Tibial artery (tissue), 4 donors: ENCODE measurements around the gene TPD52L1.

Source experiments
- DNase-seq, 2 donors: peaks; one replicate each; pipeline ENCODE4 v3.0.0-alpha.2; 2019
- H3K27ac ChIP-seq, 2 donors: fragments of 200-600 bp; sonication (generic) in 1 of 2; 1 replicate in 1 of 2; 2 replicates in 1 of 2; pipeline ENCODE4 v1.5.1; 2018 to 2019; ENCODE audit warnings: mild to moderate bottlenecking in 1 of 2
- H3K27me3 ChIP-seq, 2 donors: fragments of 200-600 bp; sonication (generic) in 1 of 2; one replicate each; pipeline versions ENCODE4 v1.5.1 to v1.6.0; 2016 to 2019
- H3K36me3 ChIP-seq, 3 donors: fragments of 200-600 bp; sonication (generic) in 2 of 3; one replicate each; pipeline ENCODE4 v1.5.1; 2016 to 2019; ENCODE audit warnings: mild to moderate bottlenecking in 2 of 3
- H3K4me1 ChIP-seq, 4 donors: fragments of 200-600 bp; sonication (generic) in 2 of 4; 1 replicate in 3 of 4; 2 replicates in 1 of 4; pipeline ENCODE4 v1.5.1; 2016 to 2019
- H3K4me3 ChIP-seq, 2 donors: fragments of 200-600 bp; sonication (generic) in 1 of 2; 1 replicate in 1 of 2; 2 replicates in 1 of 2; pipeline ENCODE4 v1.5.1; 2018 to 2019; ENCODE audit warnings: mild to moderate bottlenecking in 2 of 2
- H3K9me3 ChIP-seq, 3 donors: fragments of 200-600 bp; sonication (generic) in 1 of 3; one replicate each; pipeline ENCODE4 v1.5.1; 2016 to 2019
- CTCF ChIP-seq, 2 experiments: fragments of 200-600 bp in 1 of 2; fragments of 450-650 bp in 1 of 2; IDR thresholded peaks; one replicate each; pipeline ENCODE4 v1.5.1; 2017 to 2019; ENCODE audit warnings: antibody characterized with exemption in 2 of 2, mild to moderate bottlenecking in 1 of 2, moderate library complexity in 1 of 2
- intact Hi-C: fragments of 100-400 bp; cut with DNase I; formaldehyde crosslinking; loops from one replicate; pipeline ENCODE4 v1.15.0; 2023; ENCODE audit warnings: low total_unique reads

TPD52L1 gene

GRCh38 chr6:125269328-125269985, 115.9 kb downstream of the TPD52L1 start:
- Histone ChIP-seq H3K27me3 (no peaks in the 10 kb centered on the region), H3K27ac (no peak overlapping the region), H3K4me3 (no peak overlapping the region), H3K4me1 (no peaks in the 10 kb centered on the region), H3K9me3 (no peaks in the 10 kb centered on the region), H3K36me3 (peaks cover 10 to 33% (median 17%) of the 10 kb centered on the region in 3 donors)
- no peak for TF ChIP-seq CTCF (IDR thresholded peaks at IDR 0.05)
- intact Hi-C loops = no loop called here
- no peak for DNase-seq

- TF ChIP-seq CTCF (IDR thresholded peaks at IDR 0.05) = no peak
- H3K4me1 ChIP-seq = no peaks in the 10 kb centered on the region
- H3K27ac ChIP-seq = no peak overlapping the region
- intact Hi-C loops = loop anchor here (5.0 kb wide), 1 partner anchor 1198 kb away; no protein-coding TSS in a partner anchor
- no peaks in the 10 kb centered on the region for H3K9me3 ChIP-seq
- H3K27me3 ChIP-seq = no peaks in the 10 kb centered on the region
- H3K4me3 ChIP-seq = no peak overlapping the region
- DNase-seq = no peak
- peaks cover 10 to 38% (median 17%) of the 10 kb centered on the region in 3 donors for H3K36me3 ChIP-seq
These were observed 116.8 kb downstream of the TPD52L1 start for GRCh38 chr6:125270380-125270779.

GRCh38 chr6:125271486-125272159, 118.0 kb downstream of the TPD52L1 start:
- no peak for TF ChIP-seq CTCF (IDR thresholded peaks at IDR 0.05)
- peaks cover 22 to 51% (median 24%) of the 10 kb centered on the region in 3 donors for H3K36me3 ChIP-seq
- H3K27ac ChIP-seq = no peak overlapping the region
- no peaks in the 10 kb centered on the region for H3K4me1 ChIP-seq
- intact Hi-C loops = loop anchor here (5.0 kb wide), 1 partner anchor 1199 kb away; no protein-coding TSS in a partner anchor
- no peaks in the 10 kb centered on the region for H3K9me3 ChIP-seq
- DNase-seq = no peak
- no peak overlapping the region for H3K4me3 ChIP-seq
- H3K27me3 ChIP-seq = no peaks in the 10 kb centered on the region

GRCh38 chr6:125273251-125273650, 119.7 kb downstream of the TPD52L1 start:
- no peaks in the 10 kb centered on the region for H3K9me3 ChIP-seq
- H3K27ac ChIP-seq = no peak overlapping the region
- H3K4me3 ChIP-seq = no peak overlapping the region
- peaks cover 22 to 57% (median 30%) of the 10 kb centered on the region in 3 donors for H3K36me3 ChIP-seq
- TF ChIP-seq CTCF (IDR thresholded peaks at IDR 0.05) = no peak
- intact Hi-C loops = loop anchor here (5.0 kb wide), 1 partner anchor 1201 kb away; no protein-coding TSS in a partner anchor
- no peaks in the 10 kb centered on the region for H3K27me3 ChIP-seq
- DNase-seq = no peak
- H3K4me1 ChIP-seq = no peaks in the 10 kb centered on the region

GRCh38 chr6:125273965-125274364, 120.4 kb downstream of the TPD52L1 start:
- TF ChIP-seq CTCF (IDR thresholded peaks at IDR 0.05) = no peak
- H3K4me3 ChIP-seq = no peak overlapping the region
- H3K36me3 ChIP-seq = peaks cover 22 to 57% (median 30%) of the 10 kb centered on the region in 3 donors
- H3K4me1 ChIP-seq = no peaks in the 10 kb centered on the region
- peak in 1 of 2 donors; percentile 60 for DNase-seq
- no peaks in the 10 kb centered on the region for H3K27me3 ChIP-seq
- intact Hi-C loops = loop anchor here (5.0 kb wide), 1 partner anchor 1202 kb away; no protein-coding TSS in a partner anchor
- H3K9me3 ChIP-seq = no peaks in the 10 kb centered on the region
- no peak overlapping the region for H3K27ac ChIP-seq
